CD14-positive monocyte (primary cell): ENCODE measurements around the gene SLC10A1. TPM values are rescaled to one million over a fixed set of nuclear protein-coding genes. Genes with fewer than 3 reads are reported as not detected.

Source experiments
- DNase-seq, 3 donors: peaks; one replicate each; pipeline ENCODE4 v3.0.0-alpha.2; 2011 to 2022
- H2AFZ ChIP-seq: 2 replicates; pipeline ENCODE4 v1.6.0; 2012; ENCODE audit warnings: mild to moderate bottlenecking, low read depth, low read length, inconsistent platforms; ENCODE audit not compliant: insufficient read depth, poor library complexity, severe bottlenecking
- H3K27ac ChIP-seq, 2 donors: 1 replicate in 1 of 2; 2 replicates in 1 of 2; pipeline ENCODE4 v1.5.1; 2012 to 2013; ENCODE audit warnings: low read length in 2 of 2, control low read depth in 1 of 2, inconsistent platforms in 1 of 2, low read depth in 1 of 2, mild to moderate bottlenecking in 1 of 2
- H3K27me3 ChIP-seq, 2 donors: one replicate each; pipeline versions ENCODE4 v1.6.0 to v1.6.1; 2011 to 2013; ENCODE audit warnings: low read length in 2 of 2; ENCODE audit not compliant: control insufficient read depth in 2 of 2, insufficient read depth in 2 of 2
- H3K36me3 ChIP-seq, 2 donors: replicated peaks in 1 of 2; 1 replicate in 1 of 2; 2 replicates in 1 of 2; pipeline versions ENCODE4 v1.5.1 to v1.6.1; 2012 to 2013; ENCODE audit warnings: low read length in 2 of 2, control low read depth in 1 of 2, inconsistent platforms in 1 of 2, mild to moderate bottlenecking in 1 of 2; ENCODE audit not compliant: insufficient read depth in 2 of 2, control insufficient read depth in 1 of 2
- H3K4me1 ChIP-seq, 2 donors: 1 replicate in 1 of 2; 2 replicates in 1 of 2; pipeline versions ENCODE4 v1.5.1 to v1.6.1; 2012 to 2013; ENCODE audit warnings: low read length in 2 of 2, control low read depth in 1 of 2, inconsistent platforms in 1 of 2, mild to moderate bottlenecking in 1 of 2, moderate library complexity in 1 of 2; ENCODE audit not compliant: insufficient read depth in 2 of 2, control insufficient read depth in 1 of 2
- H3K4me2 ChIP-seq: replicated peaks from 2 replicates; pipeline ENCODE3; 2012; ENCODE audit warnings: low read length, moderate library complexity, mild to moderate bottlenecking; ENCODE audit not compliant: poor library complexity, severe bottlenecking; ENCODE audit errors: extremely low read depth
- H3K4me3 ChIP-seq, 3 experiments: fragments of 200-600 bp in 1 of 3; sonication (generic) in 1 of 3; replicated peaks in 1 of 3; 1 replicate in 2 of 3; 2 replicates in 1 of 3; pipeline ENCODE4 v1.5.1; 2011 to 2013; ENCODE audit warnings: low read length in 3 of 3, mild to moderate bottlenecking in 3 of 3, control low read depth in 2 of 3, low read depth in 2 of 3, inconsistent platforms in 1 of 3, moderate library complexity in 1 of 3
- H3K79me2 ChIP-seq: 2 replicates; pipeline ENCODE4 v1.6.0; 2012; ENCODE audit warnings: mild to moderate bottlenecking, control low read depth, inconsistent platforms, low read length, moderate library complexity; ENCODE audit not compliant: insufficient read depth
- H3K9ac ChIP-seq: 2 replicates; pipeline ENCODE4 v1.6.0; 2017; ENCODE audit warnings: low read length, mild to moderate bottlenecking; ENCODE audit not compliant: insufficient read depth, poor library complexity, severe bottlenecking
- H3K9me3 ChIP-seq, 2 donors: replicated peaks in 1 of 2; 1 replicate in 1 of 2; 2 replicates in 1 of 2; pipeline versions ENCODE4 v1.5.1 to v1.6.1; 2012 to 2013; ENCODE audit warnings: low read length in 2 of 2, control low read depth in 1 of 2; ENCODE audit not compliant: control insufficient read depth in 1 of 2, insufficient read depth in 1 of 2
- H4K20me1 ChIP-seq: 2 replicates; pipeline ENCODE4 v1.6.0; 2012; ENCODE audit warnings: mild to moderate bottlenecking, low read length, control low read depth, moderate library complexity; ENCODE audit not compliant: insufficient read depth
- H3K27ac Mint-ChIP-seq, 7 donors: one replicate each; pipeline ENCODE4 v1.8.0; 2020; ENCODE audit warnings: mild to moderate bottlenecking in 7 of 7, mixed read lengths in 7 of 7, moderate library complexity in 6 of 7, inconsistent platforms in 2 of 7
- H3K27me3 Mint-ChIP-seq, 3 donors: one replicate each; pipeline ENCODE4 v1.8.0; 2021 to 2022; ENCODE audit warnings: low read depth in 3 of 3, mild to moderate bottlenecking in 3 of 3, mixed read lengths in 3 of 3, moderate library complexity in 3 of 3, inconsistent platforms in 1 of 3
- H3K36me3 Mint-ChIP-seq, 2 donors: one replicate each; pipeline ENCODE4 v1.8.0; 2020; ENCODE audit warnings: mixed read lengths in 2 of 2, inconsistent platforms in 1 of 2, mild to moderate bottlenecking in 1 of 2
- H3K4me1 Mint-ChIP-seq: one replicate; pipeline ENCODE4 v1.8.0; 2020; ENCODE audit warnings: mild to moderate bottlenecking, mixed read lengths
- H3K4me3 Mint-ChIP-seq, 2 donors: one replicate each; pipeline ENCODE4 v1.8.0; 2020; ENCODE audit warnings: mild to moderate bottlenecking in 2 of 2, mixed read lengths in 2 of 2, moderate library complexity in 1 of 2
- H3K9me3 Mint-ChIP-seq, 7 donors: one replicate each; pipeline ENCODE4 v1.8.0; 2020 to 2022; ENCODE audit warnings: mixed read lengths in 7 of 7, mild to moderate bottlenecking in 6 of 7, moderate library complexity in 6 of 7, inconsistent platforms in 2 of 7
- CTCF ChIP-seq: fragments of 200-600 bp; IDR thresholded peaks from one replicate; pipeline ENCODE4 v1.8.0; 2022; ENCODE audit warnings: antibody characterized with exemption, mild to moderate bottlenecking
- WGBS: methylation state at CpG from one replicate; pipeline ENCODE4 v1.1.5; 2013; ENCODE audit warnings: missing lambda C conversion rate; ENCODE audit not compliant: insufficient coverage; 5-methylcytosine and 5-hydroxymethylcytosine counted together
- intact Hi-C, 2 donors: fragments of 100-400 bp; cut with micrococcal nuclease; formaldehyde crosslinking; loops; one replicate each; pipeline versions ENCODE4 v1.15.0 to v1.15.1; 2023
- polyA plus RNA-seq, 3 donors: library from polyadenylated mRNA; depleted of rRNA in 1 of 3; unstranded in 2 of 3; stranded (reverse) in 1 of 3; fragments of 300-500 nt in 2 of 3; fragments of >200 nt in 1 of 3; fragmentation: Illumina TruSeq in 2 of 3; gene quantifications; 1 replicate in 2 of 3; 2 replicates in 1 of 3; pipeline ENCODE4 v1.2.3, GENCODE V29; 2012 to 2021

The SLC10A1 gene
- polyA plus RNA-seq, 3 donors: 0.09 TPM; not detected in 2

GRCh38 chr14:69771136-69771535 lies 25.9 kb downstream of the SLC10A1 start:
- H3K27me3 Mint-ChIP-seq: peaks cover 0 to 2% (median 0%) of the 10 kb centered on the region in 3 donors
- H3K4me1 Mint-ChIP-seq: peaks cover 28% of the 10 kb centered on the region
- Histone ChIP-seq H3K4me3 (no peak overlapping the region), H3K4me2 (no peak overlapping the region), H3K36me3 (peaks cover 78 to 84% of the 10 kb centered on the region in 2 donors), H3K27ac (no peak overlapping the region), H4K20me1 (peaks cover 85% of the 10 kb centered on the region), H3K4me1 (peaks cover 16 to 24% of the 10 kb centered on the region in 2 donors), H3K27me3 (no peaks in the 10 kb centered on the region), H3K79me2 (peaks cover 88% of the 10 kb centered on the region), H3K9me3 (no peaks in the 10 kb centered on the region), H3K9ac (no peak overlapping the region), H2AFZ (no peak overlapping the region)
- no peak for TF ChIP-seq CTCF
- 98% methylated on average over 12 of the region's 16 CpGs for WGBS
- peaks cover 76 to 81% of the 10 kb centered on the region in 2 donors for H3K36me3 Mint-ChIP-seq
- DNase-seq: no peak
- H3K27ac Mint-ChIP-seq: peak overlapping the region in 2 of 7 donors; percentile 11 to 26
- peaks cover 0 to 12% (median 1%) of the 10 kb centered on the region in 7 donors for H3K9me3 Mint-ChIP-seq
- H3K4me3 Mint-ChIP-seq: no peak overlapping the region
- intact Hi-C loops: no loop called here

- H3K4me3 ChIP-seq: peak overlapping the region in 1 of 3 experiments; percentile 2
- Mint-ChIP-seq H3K9me3 (peaks cover 0 to 12% (median 1%) of the 10 kb centered on the region in 7 donors), H3K27ac (peak overlapping the region in 1 of 7 donors; percentile 1), H3K36me3 (peaks cover 70 to 76% of the 10 kb centered on the region in 2 donors), H3K4me3 (no peak overlapping the region), H3K27me3 (no peaks in the 10 kb centered on the region), H3K4me1 (peaks cover 31% of the 10 kb centered on the region)
- H3K36me3 ChIP-seq: peaks cover 73 to 78% of the 10 kb centered on the region in 2 donors
- no peak overlapping the region for H3K4me2 ChIP-seq
- no peak overlapping the region for H3K9ac ChIP-seq
- H2AFZ ChIP-seq: no peak overlapping the region
- peaks cover 18 to 28% of the 10 kb centered on the region in 2 donors for H3K4me1 ChIP-seq
- H4K20me1 ChIP-seq: peaks cover 80% of the 10 kb centered on the region
- TF ChIP-seq CTCF: no peak
- H3K79me2 ChIP-seq: peaks cover 86% of the 10 kb centered on the region
- intact Hi-C loops: no loop called here
- H3K27ac ChIP-seq: no peak overlapping the region
- no peaks in the 10 kb centered on the region for H3K27me3 ChIP-seq
- no CpG with 5 or more reads among the region's 3 CpGs for WGBS
- H3K9me3 ChIP-seq: no peaks in the 10 kb centered on the region
- no peak for DNase-seq
These were observed 26.5 kb downstream of the SLC10A1 start for GRCh38 chr14:69770559-69770958.
